Thyroid gland (tissue), 4 donors: ENCODE data around the gene CAMTA1. TPM values are rescaled to one million over a fixed set of nuclear protein-coding genes. Genes with fewer than 3 reads are reported as not detected.
A peak's percentile ranks its signal among the peaks of the same experiment; 100 is the strongest.

ENCODE experiments used
- DNase-seq, 2 donors: peaks; one replicate each; pipeline ENCODE4 v3.0.0-alpha.2; 2019
- H3K27ac ChIP-seq, 3 donors: fragments of 200-600 bp; sonication (generic); 1 replicate in 2 of 3; 2 replicates in 1 of 3; pipeline ENCODE4 v1.5.1; 2016 to 2019; ENCODE audit warnings: mild to moderate bottlenecking in 1 of 3, moderate library complexity in 1 of 3
- H3K27me3 ChIP-seq: fragments of 200-600 bp; sonication (generic); one replicate; pipeline ENCODE4 v1.5.1; 2019
- H3K36me3 ChIP-seq, 2 donors: fragments of 200-600 bp; sonication (generic); one replicate each; pipeline ENCODE4 v1.5.1; 2016 to 2019
- H3K4me1 ChIP-seq, 2 donors: fragments of 200-600 bp; sonication (generic); one replicate each; pipeline ENCODE4 v1.5.1; 2017 to 2019
- H3K4me3 ChIP-seq, 3 donors: fragments of 200-600 bp; sonication (generic); replicated peaks in 1 of 3; 1 replicate in 2 of 3; 2 replicates in 1 of 3; pipeline ENCODE4 v1.5.1; 2016; ENCODE audit warnings: mild to moderate bottlenecking in 1 of 3
- H3K9me3 ChIP-seq: fragments of 200-600 bp; sonication (generic); one replicate; pipeline ENCODE4 v1.5.1; 2017
- CTCF ChIP-seq, 6 experiments: fragments of 200-600 bp in 3 of 6; fragments of 450-650 bp in 3 of 6; sonication (generic) in 3 of 6; IDR thresholded peaks; one replicate each; pipeline ENCODE4 v1.5.1; 2016 to 2019; ENCODE audit warnings: antibody characterized with exemption in 6 of 6, mild to moderate bottlenecking in 2 of 6, inconsistent platforms in 1 of 6, moderate library complexity in 1 of 6
- POLR2A ChIP-seq, 2 donors: fragments of 450-650 bp; IDR thresholded peaks; one replicate each; pipeline ENCODE4 v1.6.1; 2017; ENCODE audit warnings: antibody characterized with exemption in 2 of 2, mild to moderate bottlenecking in 2 of 2, moderate library complexity in 1 of 2
- WGBS, 2 donors: methylation state at CpG; one replicate each; pipeline ENCODE4 v1.1.5; 2017; 5-methylcytosine and 5-hydroxymethylcytosine counted together
- intact Hi-C: fragments of 100-400 bp; cut with DNase I; formaldehyde crosslinking; loops from one replicate; pipeline ENCODE4 v1.15.1; 2023
- total RNA-seq, 4 donors: library from RNA; depleted of rRNA; stranded (reverse); fragments of >200 nt; gene quantifications; one replicate each; pipeline ENCODE4 v1.2.3, GENCODE V29; 2016

Gene CAMTA1
- total RNA-seq, 4 donors from 2014 or later = 63.9 to 124 (median 101) TPM

- 60 to 77% methylated on average over 7 of the region's 7 CpGs for WGBS, 2 donors
- peaks cover 0 to 6% of the 10 kb centered on the region in 2 donors for H3K4me1 ChIP-seq
- H3K36me3 ChIP-seq = no peaks in the 10 kb centered on the region
- no peak for DNase-seq
- H3K4me3 ChIP-seq = no peak overlapping the region
- H3K9me3 ChIP-seq = no peaks in the 10 kb centered on the region
- no peak for TF ChIP-seq CTCF (IDR thresholded peaks at IDR 0.05)
- intact Hi-C loops = no loop called here
- H3K27ac ChIP-seq = no peak overlapping the region
- no peaks in the 10 kb centered on the region for H3K27me3 ChIP-seq
These were observed 120.5 kb downstream of the CAMTA1 start for GRCh38 chr1:6905790-6906189.

- TF ChIP-seq POLR2A (IDR thresholded peaks at IDR 0.05) = no peak
- TF ChIP-seq CTCF (IDR thresholded peaks at IDR 0.05) = no peak
- no peaks in the 10 kb centered on the region for H3K36me3 ChIP-seq
- no peak for DNase-seq
- H3K4me1 ChIP-seq = peaks cover 0 to 7% of the 10 kb centered on the region in 2 donors
- H3K27me3 ChIP-seq = no peaks in the 10 kb centered on the region
- H3K4me3 ChIP-seq = no peak overlapping the region
- intact Hi-C loops = no loop called here
- no peak overlapping the region for H3K27ac ChIP-seq
- WGBS, 2 donors = 34% methylated on average over 7 of the region's 7 CpGs
- no peaks in the 10 kb centered on the region for H3K9me3 ChIP-seq
These were observed 121.5 kb downstream of the CAMTA1 start for GRCh38 chr1:6906783-6907182.

GRCh38 chr1:6907201-6907600, 121.9 kb downstream of the CAMTA1 start:
- H3K4me1 ChIP-seq = peaks cover 0 to 11% of the 10 kb centered on the region in 2 donors
- H3K4me3 ChIP-seq = no peak overlapping the region
- peak; percentile 34 to 42 for DNase-seq
- no peaks in the 10 kb centered on the region for H3K36me3 ChIP-seq
- WGBS, 2 donors = 27 to 40% methylated on average over 7 to 12 of the region's 12 CpGs
- no peaks in the 10 kb centered on the region for H3K27me3 ChIP-seq
- H3K9me3 ChIP-seq = no peaks in the 10 kb centered on the region
- intact Hi-C loops = no loop called here
- H3K27ac ChIP-seq = no peak overlapping the region
- no peak for TF ChIP-seq CTCF (IDR thresholded peaks at IDR 0.05)
- TF ChIP-seq POLR2A (IDR thresholded peaks at IDR 0.05) = no peak

- peaks cover 0 to 18% of the 10 kb centered on the region in 2 donors for H3K4me1 ChIP-seq
- intact Hi-C loops = no loop called here
- 67% methylated on average over 20 to 21 of the region's 21 CpGs for WGBS, 2 donors
- H3K27me3 ChIP-seq = no peaks in the 10 kb centered on the region
- no peak overlapping the region for H3K27ac ChIP-seq
- H3K36me3 ChIP-seq = no peaks in the 10 kb centered on the region
- DNase-seq = no peak
- TF ChIP-seq CTCF (IDR thresholded peaks at IDR 0.05) (no peak), POLR2A (IDR thresholded peaks at IDR 0.05) (no peak)
- H3K4me3 ChIP-seq = no peak overlapping the region
- H3K9me3 ChIP-seq = no peaks in the 10 kb centered on the region
These were observed 122.6 kb downstream of the CAMTA1 start for GRCh38 chr1:6907676-6908434.

GRCh38 chr1:6909401-6909800, 124.1 kb downstream of the CAMTA1 start:
- no peak overlapping the region for H3K27ac ChIP-seq
- intact Hi-C loops = no loop called here
- no peak for TF ChIP-seq POLR2A (IDR thresholded peaks at IDR 0.05)
- TF ChIP-seq CTCF (IDR thresholded peaks at IDR 0.05) = no peak
- H3K36me3 ChIP-seq = no peaks in the 10 kb centered on the region
- no peak for DNase-seq
- no peak overlapping the region for H3K4me3 ChIP-seq
- H3K4me1 ChIP-seq = peaks cover 0 to 19% of the 10 kb centered on the region in 2 donors
- no peaks in the 10 kb centered on the region for H3K27me3 ChIP-seq
- WGBS, 2 donors = 87 to 92% methylated on average over 5 of the region's 5 CpGs
- no peaks in the 10 kb centered on the region for H3K9me3 ChIP-seq
